A673 (cell line): ENCODE measurements around the gene OR4Q3. TPM values are rescaled to one million over a fixed set of nuclear protein-coding genes. Genes with fewer than 3 reads are reported as not detected.
"Not testable (repeated sequence)": the region's sequence is repeated elsewhere in the genome, so short reads cannot be mapped to it uniquely, and the experiment has no call there.

Experiments
- BruUV-seq: library from RNA; stranded (reverse); fragments of 400-500 nt; replicated peaks from 2 replicates; lab custom pipeline; 2021; lab: Mats Ljungman, UMichigan
- CTCF ChIA-PET: fragments of 300-600 bp; sonication (Branson Sonifier 250); formaldehyde crosslinking; loops from one replicate; lab custom pipeline; 2022; ENCODE audit warnings: antibody characterized with exemption; lab: Charles Lee
- POLR2A ChIA-PET: fragments of 300-600 bp; sonication (Branson Sonifier 250); formaldehyde crosslinking; loops from one replicate; lab custom pipeline; 2022; ENCODE audit warnings: antibody characterized with exemption; ENCODE audit not compliant: low non-redundant PET; lab: Charles Lee
- DNase-seq: peaks from one replicate; pipeline ENCODE4 v3.0.0-alpha.2; 2015; ENCODE audit warnings: low spot score
- H3K27ac ChIP-seq: fragments of 200-600 bp; sonication (generic); 2 replicates; pipeline ENCODE4 v1.5.1; 2016; ENCODE audit warnings: mixed run types, low read depth, mild to moderate bottlenecking, mixed read lengths, antibody characterized with exemption, low read length; ENCODE audit not compliant: poor library complexity, severe bottlenecking
- H3K27me3 ChIP-seq: fragments of 200-600 bp; sonication (generic); replicated peaks from 2 replicates; pipeline ENCODE4 v1.6.1; 2017; ENCODE audit warnings: mixed run types, low read depth, mild to moderate bottlenecking, mixed read lengths, antibody characterized with exemption, low read length; ENCODE audit not compliant: insufficient read depth, poor library complexity
- H3K36me3 ChIP-seq: fragments of 200-600 bp; sonication (generic); 2 replicates; pipeline ENCODE4 v1.6.1; 2016; ENCODE audit warnings: mixed run types, mild to moderate bottlenecking, mixed read lengths, antibody characterized with exemption, low read length; ENCODE audit not compliant: insufficient read depth, poor library complexity, severe bottlenecking
- H3K4me1 ChIP-seq: fragments of 200-600 bp; sonication (generic); 2 replicates; pipeline ENCODE4 v1.6.1; 2017; ENCODE audit warnings: mixed run types, mild to moderate bottlenecking, mixed read lengths, antibody characterized with exemption, low read length; ENCODE audit not compliant: insufficient read depth, poor library complexity, severe bottlenecking
- H3K4me3 ChIP-seq: fragments of 200-600 bp; sonication (generic); 2 replicates; pipeline ENCODE4 v1.5.1; 2016; ENCODE audit warnings: low read depth, mixed run types, mild to moderate bottlenecking, mixed read lengths, low read length; ENCODE audit not compliant: poor library complexity, severe bottlenecking
- H3K9me3 ChIP-seq: fragments of 200-600 bp; sonication (generic); 2 replicates; pipeline ENCODE4 v1.6.1; 2016; ENCODE audit warnings: mixed run types, low read depth, mild to moderate bottlenecking, mixed read lengths, antibody characterized with exemption, low read length; ENCODE audit not compliant: poor library complexity, severe bottlenecking
- EZH2 ChIP-seq: fragments of 200-600 bp; sonication (generic); IDR thresholded peaks from 2 replicates; pipeline ENCODE4 v1.6.1; 2017; ENCODE audit warnings: borderline replicate concordance, low read depth, mild to moderate bottlenecking, mixed read lengths, antibody characterized with exemption, low read length; ENCODE audit not compliant: poor library complexity, severe bottlenecking
- intact Hi-C: fragments of 100-400 bp; cut with micrococcal nuclease; formaldehyde crosslinking; loops from one replicate; pipeline ENCODE4 v1.10.0; 2022; ENCODE audit not compliant: unreplicated experiment
- total RNA-seq: library from RNA; stranded (reverse); gene quantifications from 2 replicates; pipeline ENCODE4 v1.2.3, GENCODE V29; 2021
- TF ChIP-seq, protein P1 (sequence below): fragments of 300-800, 200-600 bp; sonication (generic); conservative IDR thresholded peaks from 2 replicates; pipeline ENCODE4 v1.5.1; 2017; ENCODE audit warnings: low read depth, mild to moderate bottlenecking, antibody characterized with exemption, low read length, moderate library complexity, mixed read lengths

Gene OR4Q3
- total RNA-seq, 1 experiment from 2014 or later: not detected

DNA sequence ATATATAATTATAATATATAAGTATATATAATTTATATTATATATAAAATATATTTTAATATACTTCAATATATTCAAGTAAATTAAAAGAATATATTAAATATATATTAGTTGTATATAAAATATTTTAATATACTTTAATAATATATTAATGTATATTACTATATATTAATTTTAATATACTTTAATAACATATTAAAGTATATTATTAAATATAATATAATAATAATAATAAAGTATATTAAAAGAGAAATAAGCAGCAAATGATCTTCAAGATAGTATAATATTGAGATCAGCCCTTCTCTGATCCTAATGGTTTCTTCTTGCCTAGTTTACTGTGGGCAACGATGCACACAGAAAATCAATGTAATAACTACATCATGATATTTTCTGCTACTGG lies 32.2 kb downstream of the OR4Q3 start:
- H3K27ac ChIP-seq: no peak overlapping the region
- intact Hi-C loops: no loop called here
- H3K36me3 ChIP-seq: no peaks in the 10 kb centered on the region
- no peaks in the 10 kb centered on the region for H3K27me3 ChIP-seq
- ChIA-PET POLR2A (no interaction called here), CTCF (no interaction called here)
- DNase-seq: no peak
- H3K4me1 ChIP-seq: no peaks in the 10 kb centered on the region
- no TSS peak for BruUV-seq
- H3K9me3 ChIP-seq: peaks cover 29% of the 10 kb centered on the region
- no peak overlapping the region for H3K4me3 ChIP-seq
- no peak for TF ChIP-seq EZH2
- TF ChIP-seq, protein P1, sequence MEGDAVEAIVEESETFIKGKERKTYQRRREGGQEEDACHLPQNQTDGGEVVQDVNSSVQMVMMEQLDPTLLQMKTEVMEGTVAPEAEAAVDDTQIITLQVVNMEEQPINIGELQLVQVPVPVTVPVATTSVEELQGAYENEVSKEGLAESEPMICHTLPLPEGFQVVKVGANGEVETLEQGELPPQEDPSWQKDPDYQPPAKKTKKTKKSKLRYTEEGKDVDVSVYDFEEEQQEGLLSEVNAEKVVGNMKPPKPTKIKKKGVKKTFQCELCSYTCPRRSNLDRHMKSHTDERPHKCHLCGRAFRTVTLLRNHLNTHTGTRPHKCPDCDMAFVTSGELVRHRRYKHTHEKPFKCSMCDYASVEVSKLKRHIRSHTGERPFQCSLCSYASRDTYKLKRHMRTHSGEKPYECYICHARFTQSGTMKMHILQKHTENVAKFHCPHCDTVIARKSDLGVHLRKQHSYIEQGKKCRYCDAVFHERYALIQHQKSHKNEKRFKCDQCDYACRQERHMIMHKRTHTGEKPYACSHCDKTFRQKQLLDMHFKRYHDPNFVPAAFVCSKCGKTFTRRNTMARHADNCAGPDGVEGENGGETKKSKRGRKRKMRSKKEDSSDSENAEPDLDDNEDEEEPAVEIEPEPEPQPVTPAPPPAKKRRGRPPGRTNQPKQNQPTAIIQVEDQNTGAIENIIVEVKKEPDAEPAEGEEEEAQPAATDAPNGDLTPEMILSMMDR: no peak

DNA sequence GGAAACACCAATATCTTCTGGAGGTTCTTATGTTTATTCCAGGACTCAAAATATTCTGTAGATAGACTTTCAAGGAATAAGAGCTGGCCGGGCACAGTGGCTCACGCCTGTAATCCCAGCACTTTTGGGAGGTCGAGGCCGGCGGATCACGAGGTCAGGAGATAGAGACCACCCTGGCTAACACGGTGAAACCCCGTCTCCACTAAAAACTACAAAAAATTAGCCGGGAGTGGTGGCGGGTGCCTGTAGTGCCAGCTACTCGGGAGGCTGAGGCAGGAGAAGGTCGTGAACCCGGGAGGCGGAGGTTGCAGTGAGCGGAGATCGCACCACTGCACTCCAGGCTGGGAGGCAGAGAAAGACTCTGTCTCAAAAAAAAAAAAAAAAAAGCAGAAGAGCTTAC lies 42.5 kb downstream of the OR4Q3 start:
- H3K9me3 ChIP-seq: peaks cover 22% of the 10 kb centered on the region
- H3K4me1 ChIP-seq, H3K36me3 ChIP-seq, CTCF ChIA-PET, POLR2A ChIA-PET, H3K27ac ChIP-seq, H3K4me3 ChIP-seq, H3K27me3 ChIP-seq, BruUV-seq, DNase-seq, intact Hi-C loops: not testable (repeated sequence)

DNA sequence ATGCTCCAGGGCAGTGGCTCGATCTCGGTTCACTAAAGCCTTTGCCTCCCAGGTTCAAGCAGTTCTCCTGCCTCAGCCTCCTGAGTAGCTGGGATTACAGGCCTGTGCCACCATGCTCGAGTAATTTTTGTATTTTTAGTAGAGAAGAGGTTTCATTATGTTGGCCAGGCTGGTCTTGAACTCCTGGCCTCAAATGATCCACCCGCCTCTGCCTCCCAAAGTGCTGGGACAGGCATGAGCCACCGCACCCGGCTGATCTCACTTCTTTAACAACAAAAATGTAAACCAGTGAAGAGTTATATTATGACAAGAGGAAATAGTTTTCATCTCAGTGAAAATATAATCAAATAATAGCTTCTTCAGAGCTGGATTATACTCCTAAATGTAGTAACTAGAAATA lies 43.9 kb downstream of the OR4Q3 start:
- H3K36me3 ChIP-seq, intact Hi-C loops, CTCF ChIA-PET, H3K4me3 ChIP-seq, H3K27me3 ChIP-seq, DNase-seq, H3K27ac ChIP-seq, H3K4me1 ChIP-seq, POLR2A ChIA-PET, BruUV-seq: not testable (repeated sequence)
- peaks cover 26% of the 10 kb centered on the region for H3K9me3 ChIP-seq

DNA sequence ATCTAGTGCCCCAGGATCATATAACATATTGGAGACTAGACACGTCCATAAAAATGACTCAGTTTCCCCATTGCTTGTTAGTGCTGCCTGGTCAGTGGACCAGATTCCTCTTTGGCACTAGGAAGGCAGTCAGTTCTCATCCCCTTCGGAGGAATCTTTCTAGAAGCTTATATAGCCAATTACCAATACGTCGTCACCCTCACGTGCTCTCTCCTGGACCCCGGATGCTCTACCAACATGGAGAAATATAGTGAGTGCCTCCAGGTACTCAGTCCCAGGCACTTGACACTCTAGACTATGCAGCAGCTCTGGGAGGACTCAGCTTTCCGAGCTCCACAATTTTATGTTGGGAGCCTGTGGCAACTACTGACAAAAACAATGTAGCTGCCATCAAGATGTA lies 44.8 kb downstream of the OR4Q3 start:
- CTCF ChIA-PET, H3K27me3 ChIP-seq, H3K27ac ChIP-seq, H3K4me3 ChIP-seq, intact Hi-C loops, DNase-seq, POLR2A ChIA-PET, BruUV-seq, H3K36me3 ChIP-seq, H3K4me1 ChIP-seq: not testable (repeated sequence)
- peaks cover 28% of the 10 kb centered on the region for H3K9me3 ChIP-seq

DNA sequence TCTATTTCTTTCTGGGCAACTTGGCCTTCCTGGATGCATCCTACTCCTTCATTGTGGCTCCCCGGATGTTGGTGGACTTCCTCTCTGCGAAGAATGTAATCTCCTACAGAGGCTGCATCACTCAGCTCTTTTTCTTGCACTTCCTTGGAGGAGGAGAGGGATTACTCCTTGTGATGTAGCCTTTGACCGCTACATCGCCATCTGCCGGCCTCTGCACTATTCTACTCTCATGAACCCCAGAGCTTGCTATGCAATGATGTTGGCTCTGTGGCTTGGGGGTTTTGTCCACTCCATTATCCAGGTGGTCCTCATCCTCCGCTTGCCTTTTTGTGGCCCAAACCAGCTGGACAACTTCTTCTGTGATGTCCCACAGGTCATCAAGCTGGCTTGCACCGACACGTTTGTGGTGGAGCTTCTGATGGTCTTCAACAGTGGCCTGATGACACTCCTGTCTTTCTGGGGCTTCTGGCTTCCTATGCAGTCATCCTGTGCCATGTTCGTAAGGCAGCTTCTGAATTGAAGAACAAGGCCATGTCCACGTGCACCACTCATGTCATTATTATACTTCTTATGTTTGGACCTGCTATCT lies 53.2 kb downstream of the OR4Q3 start:
- H3K4me3 ChIP-seq, BruUV-seq, intact Hi-C loops, H3K27ac ChIP-seq, CTCF ChIA-PET, H3K27me3 ChIP-seq, H3K4me1 ChIP-seq, H3K36me3 ChIP-seq, DNase-seq, POLR2A ChIA-PET: not testable (repeated sequence)
- H3K9me3 ChIP-seq: peaks cover 28% of the 10 kb centered on the region

Other genes with a start within 250 kb of the OR4Q3 start
- not detected in 2 replicates for gene OR11H2, start 29.7 kb upstream of the OR4Q3 start, total RNA-seq
- gene OR4M1, start 29.9 kb downstream of the OR4Q3 start, total RNA-seq: not detected in 2 replicates
- not detected in 2 replicates for gene OR4N2, start 60.2 kb downstream of the OR4Q3 start, total RNA-seq
- gene OR4K2, start 131.6 kb downstream of the OR4Q3 start, total RNA-seq: not detected in 2 replicates
- not detected in 2 replicates for gene OR4K5, start 177.0 kb downstream of the OR4Q3 start, total RNA-seq
- gene OR4K1, start 187.3 kb downstream of the OR4Q3 start, total RNA-seq: not detected in 2 replicates
- gene OR4K15, start 232.0 kb downstream of the OR4Q3 start, total RNA-seq: not detected in 2 replicates